ENCODE results near the gene XRCC6. TPM values are rescaled to one million over a fixed set of nuclear protein-coding genes. Genes with fewer than 3 reads are reported as not detected.

The XRCC6 gene
- total and polyA plus RNA-seq, 2 of the 13 experiments (the other 11 are each of a cell fraction or from before 2014, with no cell fraction given) = 124 to 625 TPM

- TF ChIP-seq SMAD1 (CRISPR knock-in tag; IDR thresholded peaks at IDR 0.05; ENCODE audit: borderline replicate concordance, low read depth) = peak; percentile 60; the same call in 1 of the 2 replicates
- peak; percentile 52; the same call in 1 of the 2 replicates for TF ChIP-seq AHR (CRISPR knock-in tag; IDR thresholded peaks at IDR 0.05)
- TF ChIP-seq SMC3 (IDR thresholded peaks at IDR 0.05; ENCODE audit: low read length) = peak; percentile 98
- peak; percentile 98 for TF ChIP-seq RAD21 (CRISPR knock-in tag; IDR thresholded peaks at IDR 0.05)
- 0 out of 2 replicates have a peak, but pooled peaks have one; percentile 44 for TF ChIP-seq PPARG (CRISPR knock-in tag; conservative IDR thresholded peaks at IDR 0.05)
- peak; percentile 48; the same call in 1 of the 2 replicates for TF ChIP-seq CEBPG (CRISPR knock-in tag; IDR thresholded peaks at IDR 0.05)
- no peak for TF ChIP-seq ZC3H4 (CRISPR knock-in tag; IDR thresholded peaks at IDR 0.05; ENCODE audit: borderline replicate concordance)
- peak; percentile 72 for TF ChIP-seq ZBTB33 (CRISPR knock-in tag; IDR thresholded peaks at IDR 0.05)
- peak; percentile 88 for TF ChIP-seq ZNF772 (CRISPR knock-in tag; IDR thresholded peaks at IDR 0.05)
- TF ChIP-seq HOXA3 (CRISPR knock-in tag; IDR thresholded peaks at IDR 0.05) = peak; percentile 48; the same call in 1 of the 2 replicates
- peak; percentile 49; the same call in 1 of the 2 replicates for TF ChIP-seq ZFY (CRISPR knock-in tag; IDR thresholded peaks at IDR 0.05)
- no peak; the same call in 1 of the 2 replicates for TF ChIP-seq MYC (CRISPR knock-in tag; IDR thresholded peaks at IDR 0.05; ENCODE audit: borderline replicate concordance)
- 0 out of 2 replicates have a peak, but pooled peaks have one; percentile 36 for TF ChIP-seq MAX (IDR thresholded peaks at IDR 0.05)
- peak; percentile 75 to 87; a peak in 3 of 4 replicates for TF ChIP-seq HMGXB4 (CRISPR knock-in tag; IDR thresholded peaks at IDR 0.05; ENCODE audit: borderline replicate concordance in 1 of 2, low read depth in 1 of 2)
- TF ChIP-seq BRCA1 (CRISPR knock-in tag; IDR thresholded peaks at IDR 0.05) = 0 out of 2 replicates have a peak, but pooled peaks have one; percentile 41
- no peak for TF ChIP-seq RFX5 (IDR thresholded peaks at IDR 0.05; ENCODE audit: low read depth, low read length)
- TF ChIP-seq POLR2A (IDR thresholded peaks at IDR 0.05; ENCODE audit: insufficient read depth in 1 of 2, low read depth in 2 of 2, low read length in 2 of 2) = 0 out of 4 replicates have a peak, but pooled peaks of 1 of the 2 experiments have one; percentile 17
- 0 out of 2 replicates have a peak, but pooled peaks have one; percentile 31 for TF ChIP-seq FOXK1 (CRISPR knock-in tag; IDR thresholded peaks at IDR 0.05; ENCODE audit: borderline replicate concordance, low read depth)
- peak; percentile 83 for TF ChIP-seq ZFP91 (CRISPR knock-in tag; IDR thresholded peaks at IDR 0.05; ENCODE audit: borderline replicate concordance)
- peak; percentile 60; the same call in 1 of the 2 replicates for TF ChIP-seq ZNF362 (CRISPR knock-in tag; IDR thresholded peaks at IDR 0.05; ENCODE audit: borderline replicate concordance)
- 0 out of 2 replicates have a peak, but pooled peaks have one; percentile 45 for TF ChIP-seq RFXANK (CRISPR knock-in tag; IDR thresholded peaks at IDR 0.05)
- 0 out of 2 replicates have a peak, but pooled peaks have one; percentile 32 for TF ChIP-seq MAF1 (CRISPR knock-in tag; IDR thresholded peaks at IDR 0.05; ENCODE audit: borderline replicate concordance)
- 0 out of 2 replicates have a peak, but pooled peaks have one; percentile 39 for TF ChIP-seq CCDC6 (CRISPR knock-in tag; IDR thresholded peaks at IDR 0.05)
- TF ChIP-seq STAG1 (CRISPR knock-in tag; IDR thresholded peaks at IDR 0.05) = peak; percentile 95
Measured at GRCh38 chr22:41576877-41577276, 44.2 kb upstream of the XRCC6 start (continued).
